Measurements from ENCODE around the gene LRFN2.

DNA sequence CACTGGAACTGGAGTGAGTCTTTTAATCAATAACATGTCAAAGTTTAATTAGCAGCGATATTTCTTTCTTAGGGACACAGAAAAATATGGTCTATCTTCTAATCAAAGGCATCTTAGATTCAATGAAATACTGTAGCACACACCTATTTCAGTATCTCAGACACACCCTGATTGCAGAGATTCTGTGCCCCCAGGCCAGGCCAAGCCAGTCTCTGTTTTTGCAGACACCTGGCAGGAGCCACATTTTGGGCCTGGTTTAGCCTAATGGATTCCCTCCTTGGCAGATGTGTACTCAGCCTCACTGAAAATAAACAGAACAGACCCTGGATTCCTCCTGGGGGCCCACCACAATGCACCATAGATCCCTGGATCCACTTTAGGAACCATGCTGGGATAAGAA is 74.8 kb downstream of the LRFN2 start:
- TF ChIP-seq CTCF (IDR thresholded peaks at IDR 0.05; ENCODE audit: insufficient read depth, low read depth, low read length): no peak
- no peak for TF ChIP-seq EZH2 (IDR thresholded peaks at IDR 0.05; ENCODE audit: insufficient read depth, low read length)

Data from astrocyte (in vitro differentiated cells and primary cell).